ENCODE measurements around the gene CSPG4.
"Not testable (repeated sequence)": the region's sequence is repeated elsewhere in the genome, so short reads cannot be mapped to it uniquely, and the experiment has no call there.

Gene CSPG4

GRCh38 chr15:75703440-75704262 is 9.0 kb downstream of the CSPG4 start:
- DNase-seq: not testable (repeated sequence)

- no peak for DNase-seq
These were observed 10.2 kb downstream of the CSPG4 start for GRCh38 chr15:75702436-75702835.

GRCh38 chr15:75701071-75702003 is 11.3 kb downstream of the CSPG4 start:
- DNase-seq: not testable (repeated sequence)

- DNase-seq: not testable (repeated sequence)
These were observed 12.4 kb downstream of the CSPG4 start for GRCh38 chr15:75699961-75700874.

GRCh38 chr15:75699517-75699916 is 13.1 kb downstream of the CSPG4 start:
- DNase-seq: not testable (repeated sequence)

- not testable (repeated sequence) for DNase-seq
These were observed 14.5 kb downstream of the CSPG4 start for GRCh38 chr15:75697974-75698747.

- DNase-seq: no peak
These were observed 15.1 kb downstream of the CSPG4 start for GRCh38 chr15:75697523-75697922.

- DNase-seq: no peak
These were observed 15.8 kb downstream of the CSPG4 start for GRCh38 chr15:75696854-75697259.

- DNase-seq: no peak
These were observed 16.3 kb downstream of the CSPG4 start for GRCh38 chr15:75696311-75696720.

GRCh38 chr15:75695634-75696310 is 16.9 kb downstream of the CSPG4 start:
- DNase-seq: no peak

GRCh38 chr15:75695220-75695619 is 17.4 kb downstream of the CSPG4 start:
- DNase-seq: no peak

GRCh38 chr15:75694241-75695182 is 18.1 kb downstream of the CSPG4 start:
- DNase-seq: no peak

- no peak for DNase-seq
These were observed 19.0 kb downstream of the CSPG4 start for GRCh38 chr15:75693501-75694240.

- not testable (repeated sequence) for DNase-seq
These were observed 19.6 kb downstream of the CSPG4 start for GRCh38 chr15:75693028-75693427.

GRCh38 chr15:75692311-75692710 is 20.3 kb downstream of the CSPG4 start:
- not testable (repeated sequence) for DNase-seq

GRCh38 chr15:75689429-75689828 is 23.2 kb downstream of the CSPG4 start:
- DNase-seq: not testable (repeated sequence)

- DNase-seq: no peak
These were observed 23.8 kb downstream of the CSPG4 start for GRCh38 chr15:75688831-75689230.

GRCh38 chr15:75688278-75688557 is 24.4 kb downstream of the CSPG4 start:
- no peak for DNase-seq
